Measurements from ENCODE around the gene MAP4K5. TPM values are rescaled to one million over a fixed set of nuclear protein-coding genes. Genes with fewer than 3 reads are reported as not detected.

The MAP4K5 gene
- total RNA-seq, 1 donor from 2014 or later: 158 TPM

GRCh38 chr14:50395448-50395847 lies 136.9 kb downstream of the MAP4K5 start:
- TF ChIP-seq POLR2A (IDR thresholded peaks at IDR 0.05): no peak
- no peak for TF ChIP-seq CTCF (IDR thresholded peaks at IDR 0.05)
- TF ChIP-seq POLR2AphosphoS5 (IDR thresholded peaks at IDR 0.05; ENCODE audit: insufficient read depth in 1 of 2, low read depth in 1 of 2): no peak
- Histone ChIP-seq H3K36me3 (no peaks in the 10 kb centered on the region), H3K4me1 (peaks cover 38% of the 10 kb centered on the region), H3K9me3 (no peaks in the 10 kb centered on the region), H3K4me3 (peak overlapping the region; percentile 57 to 96), H3K27ac (peak overlapping the region; percentile 80), H3K27me3 (no peaks in the 10 kb centered on the region)
- peak in 1 of 2 donors; percentile 67 for DNase-seq (ENCODE audit: extremely low spot score in 2 of 2)
- intact Hi-C loops (cut with DNase I): loop anchor here (10.0 kb wide), 1 partner anchor 51 kb away; no protein-coding TSS in a partner anchor

GRCh38 chr14:50394713-50395112 lies 137.7 kb downstream of the MAP4K5 start:
- Histone ChIP-seq H3K4me3 (peak overlapping the region; percentile 57 to 96), H3K4me1 (peaks cover 33% of the 10 kb centered on the region), H3K27ac (peak overlapping the region; percentile 24), H3K9me3 (no peaks in the 10 kb centered on the region), H3K36me3 (no peaks in the 10 kb centered on the region), H3K27me3 (no peaks in the 10 kb centered on the region)
- TF ChIP-seq POLR2AphosphoS5 (IDR thresholded peaks at IDR 0.05; ENCODE audit: insufficient read depth in 1 of 2, low read depth in 1 of 2) (no peak), CTCF (IDR thresholded peaks at IDR 0.05) (no peak), POLR2A (IDR thresholded peaks at IDR 0.05) (no peak)
- DNase-seq (ENCODE audit: extremely low spot score in 2 of 2): peak in 1 of 2 donors; percentile 27
- intact Hi-C loops (cut with DNase I): loop anchor here (10.0 kb wide), 1 partner anchor 50 kb away; no protein-coding TSS in a partner anchor

- intact Hi-C loops (cut with DNase I): loop anchor here (10.0 kb wide), 2 partner anchors 45 to 515 kb away; no protein-coding TSS in a partner anchor
- Histone ChIP-seq H3K36me3 (no peaks in the 10 kb centered on the region), H3K27ac (no peak overlapping the region), H3K4me3 (no peak overlapping the region), H3K4me1 (peaks cover 22% of the 10 kb centered on the region), H3K27me3 (no peaks in the 10 kb centered on the region), H3K9me3 (no peaks in the 10 kb centered on the region)
- peak in 1 of 2 donors; percentile 65 for DNase-seq (ENCODE audit: extremely low spot score in 2 of 2)
- TF ChIP-seq POLR2A (IDR thresholded peaks at IDR 0.05) (no peak), CTCF (IDR thresholded peaks at IDR 0.05) (no peak), POLR2AphosphoS5 (IDR thresholded peaks at IDR 0.05; ENCODE audit: insufficient read depth in 1 of 2, low read depth in 1 of 2) (no peak)
Observed at GRCh38 chr14:50389668-50390441, 142.5 kb downstream of the MAP4K5 start.

- no peaks in the 10 kb centered on the region for H3K36me3 ChIP-seq
- peak overlapping the region; percentile 7 for H3K27ac ChIP-seq
- no peaks in the 10 kb centered on the region for H3K9me3 ChIP-seq
- DNase-seq (ENCODE audit: extremely low spot score in 2 of 2): peak in 1 of 2 donors; percentile 74
- TF ChIP-seq CTCF (IDR thresholded peaks at IDR 0.05): no peak
- intact Hi-C loops (cut with DNase I): loop anchor here (10.0 kb wide), 1 partner anchor 514 kb away; no protein-coding TSS in a partner anchor
- peaks cover 20% of the 10 kb centered on the region for H3K4me1 ChIP-seq
- H3K27me3 ChIP-seq: no peaks in the 10 kb centered on the region
- H3K4me3 ChIP-seq: peak overlapping the region in 1 of 2 donors; percentile 1
Observed at GRCh38 chr14:50388256-50388931, 144.0 kb downstream of the MAP4K5 start.

Measured in vagina (tissue), 2 donors.